Brain pericyte (primary cell): ENCODE results near the gene DPP6.

Experiments
- DNase-seq: peaks from one replicate; pipeline ENCODE4 v3.0.0-alpha.2; 2012; ENCODE audit warnings: low read depth, low spot score

Gene DPP6

DNA sequence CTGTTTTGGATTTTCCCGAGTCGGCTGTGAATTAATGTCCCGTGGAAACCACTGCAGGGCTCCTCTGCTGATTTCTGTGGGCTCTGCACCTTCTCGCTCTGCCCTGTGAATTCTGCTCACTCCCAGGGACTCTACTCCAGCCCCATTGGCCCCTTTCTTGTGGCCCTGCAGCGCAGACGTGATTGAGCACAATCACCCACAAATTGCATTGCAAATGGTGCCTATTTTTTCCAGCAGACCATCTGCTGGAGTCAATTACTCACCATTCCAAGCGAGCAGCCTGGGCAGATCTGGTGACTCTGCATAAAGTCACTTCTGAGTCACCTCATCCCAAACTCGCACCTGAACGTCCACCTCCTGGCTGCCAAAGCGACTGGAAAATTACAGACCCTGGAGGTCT lies 714.9 kb downstream of the DPP6 start:
- no peak for DNase-seq

DNA sequence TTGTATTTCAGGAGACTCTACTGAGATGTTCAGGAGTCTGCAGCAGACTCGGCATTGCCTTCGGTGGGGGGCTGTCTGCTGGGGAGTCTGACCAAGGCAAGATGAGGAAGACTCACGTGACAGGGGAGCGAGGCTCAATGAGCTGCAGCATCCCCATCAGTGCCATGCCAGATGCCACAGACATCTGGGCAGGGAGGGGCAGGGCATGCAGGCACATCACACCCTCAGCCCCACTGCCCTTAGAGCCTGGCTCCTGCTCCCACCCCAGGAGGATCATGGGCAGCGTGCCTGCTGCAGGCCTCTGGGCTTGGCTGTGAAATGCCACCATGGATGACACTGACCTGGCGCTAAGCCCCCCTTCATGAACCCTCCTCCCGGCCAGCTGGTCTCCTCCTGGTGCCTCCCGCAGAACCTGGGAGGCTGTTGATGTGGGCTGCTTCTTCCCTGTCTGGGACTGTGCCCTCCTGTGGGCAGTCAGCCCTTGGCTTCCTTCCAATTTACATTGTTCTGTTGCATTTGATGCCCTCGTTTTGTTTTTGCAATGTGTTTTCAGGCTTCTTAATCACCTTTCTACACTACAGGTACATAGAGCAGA lies 715.7 kb downstream of the DPP6 start:
- no peak for DNase-seq

DNA sequence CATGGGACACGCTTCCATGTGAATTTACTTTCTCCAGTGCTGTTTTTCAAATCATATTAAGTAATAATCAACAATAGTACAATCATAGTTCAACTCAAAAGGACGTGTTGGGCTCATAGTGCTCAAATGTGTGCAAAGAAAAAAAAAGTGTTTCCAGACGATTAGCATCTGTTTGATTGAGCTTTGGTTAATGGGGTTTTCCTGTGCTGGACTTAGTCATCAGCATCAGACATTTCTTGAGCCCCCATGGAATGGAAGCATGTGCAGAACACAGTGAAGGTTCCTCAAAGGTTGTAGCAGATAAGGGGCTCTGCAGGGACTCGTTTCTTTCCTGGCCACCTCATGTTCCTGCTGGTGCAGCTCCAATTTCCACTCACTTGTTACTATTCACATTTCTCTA lies 716.8 kb downstream of the DPP6 start:
- no peak for DNase-seq

DNA sequence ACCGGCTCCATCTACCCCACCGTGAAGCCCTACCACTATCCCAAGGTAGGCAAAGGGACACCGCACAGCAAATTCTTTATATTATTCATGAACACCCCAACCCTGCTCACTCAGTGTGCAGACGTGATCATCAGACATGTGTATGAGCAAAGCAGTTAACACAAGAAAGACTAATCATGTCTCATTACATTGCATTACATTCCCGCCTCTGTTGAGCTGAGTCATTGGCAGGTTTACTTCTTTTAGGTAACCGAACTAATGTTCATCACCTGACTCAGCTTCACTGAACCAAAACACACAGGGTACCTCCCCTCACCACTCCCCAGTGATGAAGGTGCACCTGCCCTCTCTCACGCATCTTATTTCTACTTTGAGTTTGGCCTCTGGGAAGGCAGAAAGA lies 717.3 kb downstream of the DPP6 start:
- DNase-seq: no peak

DNA sequence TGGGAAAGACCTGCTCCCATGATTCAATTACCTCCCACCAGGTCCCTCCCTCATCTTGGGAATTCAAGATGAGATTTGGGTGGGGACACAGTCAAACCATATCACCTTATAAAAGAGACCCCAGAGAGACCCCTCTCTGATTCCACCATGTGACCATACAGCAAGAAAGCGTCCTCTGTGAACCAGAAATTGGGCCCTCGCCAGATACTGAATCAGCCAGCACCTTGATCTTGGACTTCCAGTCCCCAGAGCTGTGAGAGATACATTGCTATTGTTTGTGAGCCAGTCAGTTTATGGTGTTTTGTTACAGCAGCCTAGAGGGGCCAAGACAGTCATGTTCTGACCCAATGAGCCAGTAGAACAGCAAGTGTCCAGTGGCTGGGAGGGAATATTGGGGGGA lies 718.2 kb downstream of the DPP6 start:
- DNase-seq: no peak

DNA sequence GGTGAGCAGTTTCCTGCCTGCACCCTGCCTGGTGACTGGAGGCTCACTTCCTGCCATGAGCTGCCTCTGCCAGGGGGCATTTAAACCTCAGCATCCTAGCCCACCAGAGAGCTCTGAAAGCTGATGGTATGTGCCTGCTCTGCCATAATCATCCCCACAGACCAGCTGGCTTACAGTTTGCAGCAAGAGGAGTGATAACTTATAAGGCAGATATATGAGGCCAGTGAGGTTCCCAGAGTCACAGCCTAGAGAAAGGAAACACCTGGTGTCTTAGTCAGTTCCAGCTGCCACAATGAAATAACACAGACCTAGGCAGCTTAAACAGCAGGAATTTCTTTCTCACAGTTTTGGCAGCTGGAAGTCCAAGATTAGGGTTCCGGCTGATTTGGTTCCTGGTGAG lies 718.8 kb downstream of the DPP6 start:
- DNase-seq: no peak

DNA sequence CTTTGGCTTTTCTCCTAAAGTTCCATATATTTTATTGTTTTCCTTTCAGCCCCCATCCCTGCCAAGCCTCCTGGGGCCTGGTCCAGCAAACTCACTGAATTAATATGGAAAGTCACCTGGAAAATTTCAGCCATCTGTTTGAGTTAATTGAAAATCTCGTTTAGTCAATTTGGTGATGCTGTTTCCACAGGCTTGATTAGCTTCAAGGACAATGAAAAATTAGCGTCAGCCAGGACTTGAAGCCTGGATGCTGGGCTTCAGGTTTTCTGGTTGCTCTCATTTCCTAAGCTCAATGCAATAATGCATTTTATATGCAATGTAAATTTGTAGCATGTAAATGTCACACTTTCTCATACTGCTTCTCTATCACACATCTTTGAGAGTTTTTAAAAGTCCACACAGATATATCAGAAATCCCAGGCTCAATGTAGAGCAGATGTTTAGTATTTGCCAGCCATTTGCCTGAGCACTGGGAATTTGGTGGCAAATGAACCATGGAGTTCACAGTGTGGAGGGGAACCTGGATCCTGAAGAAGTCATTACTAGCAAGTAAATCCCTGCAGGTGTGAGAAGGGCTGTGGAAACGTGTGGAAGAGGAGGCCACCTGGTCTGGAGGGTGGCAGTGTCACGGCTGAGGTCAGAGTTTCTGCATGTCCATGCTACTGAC lies 722.2 kb downstream of the DPP6 start:
- no peak for DNase-seq

DNA sequence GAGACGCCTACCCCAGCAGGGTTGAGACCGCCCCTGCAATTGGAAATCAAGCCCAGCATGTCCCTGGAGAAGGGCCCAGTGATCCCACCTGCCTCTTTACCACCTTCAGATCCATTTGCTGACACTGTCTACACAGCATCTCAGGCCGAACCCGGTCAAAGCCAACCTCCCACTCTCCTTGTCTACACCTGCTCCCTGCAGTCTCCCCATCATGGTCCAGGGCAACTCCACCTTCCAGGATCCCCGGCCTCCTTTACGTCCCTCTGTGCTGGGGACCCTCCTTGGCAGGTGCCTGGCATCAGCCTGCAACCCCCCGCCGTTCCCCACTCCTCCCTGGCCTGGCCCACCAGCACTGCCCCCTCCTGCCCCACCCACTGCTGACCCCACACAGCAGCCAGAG lies 723.5 kb downstream of the DPP6 start:
- DNase-seq: no peak

DNA sequence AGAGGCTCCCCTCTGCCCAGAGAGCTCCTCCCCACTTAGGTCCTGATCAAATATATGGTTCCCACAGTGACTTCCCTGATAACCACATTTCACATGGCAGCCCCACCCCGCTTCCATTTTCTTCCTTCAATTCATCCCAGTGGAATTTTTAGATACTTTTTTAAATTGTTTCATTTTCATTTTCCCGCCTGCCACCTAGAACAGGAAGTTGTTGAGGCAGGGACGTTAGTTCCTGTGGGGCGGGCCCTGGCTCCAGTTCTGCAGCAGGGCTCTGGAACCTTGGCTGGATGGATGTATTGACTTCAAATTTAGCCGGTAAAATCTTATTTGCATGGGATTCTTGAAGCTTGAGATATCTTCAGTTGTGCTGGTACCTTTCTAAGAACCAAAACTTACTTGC lies 724.2 kb downstream of the DPP6 start:
- no peak for DNase-seq

DNA sequence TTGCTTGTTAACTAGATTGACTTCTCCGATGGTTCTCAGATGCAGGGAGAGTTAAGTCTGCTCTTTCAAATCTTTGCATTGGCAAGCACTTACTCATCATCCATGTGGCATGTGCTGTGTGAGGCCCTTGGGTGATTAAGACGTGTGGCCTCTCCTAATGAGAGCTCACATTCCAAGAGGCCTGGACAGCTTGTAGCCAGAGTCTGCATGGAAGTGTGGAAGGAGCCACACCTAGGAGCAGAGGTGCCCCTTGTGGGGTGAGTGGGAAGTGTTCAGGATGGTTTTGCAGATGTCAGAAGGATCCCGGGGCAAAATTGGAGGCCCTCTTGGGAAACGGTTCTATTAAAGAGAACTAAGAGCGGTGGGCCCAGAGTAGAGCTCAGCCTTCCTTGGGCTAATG lies 724.8 kb downstream of the DPP6 start:
- DNase-seq: no peak

DNA sequence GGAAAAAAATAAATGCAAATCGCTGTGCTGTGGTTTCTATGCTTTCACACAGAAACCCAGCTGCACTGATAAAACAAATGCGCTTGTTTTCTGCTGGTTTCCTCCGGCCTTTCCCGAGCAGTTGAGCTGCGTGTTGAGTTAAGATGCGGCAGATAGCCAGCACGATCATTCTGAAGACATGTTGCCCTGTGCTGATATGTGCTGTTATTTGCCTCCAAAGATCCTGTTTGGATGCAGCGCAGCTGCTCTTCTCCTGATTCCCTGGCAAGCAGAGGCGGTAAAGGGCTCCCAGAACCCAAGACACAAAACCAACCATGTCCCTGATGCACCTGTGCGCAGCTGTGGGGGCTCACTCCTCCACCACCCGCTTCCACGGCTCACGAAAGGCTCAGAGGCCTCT lies 725.3 kb downstream of the DPP6 start:
- no peak for DNase-seq

DNA sequence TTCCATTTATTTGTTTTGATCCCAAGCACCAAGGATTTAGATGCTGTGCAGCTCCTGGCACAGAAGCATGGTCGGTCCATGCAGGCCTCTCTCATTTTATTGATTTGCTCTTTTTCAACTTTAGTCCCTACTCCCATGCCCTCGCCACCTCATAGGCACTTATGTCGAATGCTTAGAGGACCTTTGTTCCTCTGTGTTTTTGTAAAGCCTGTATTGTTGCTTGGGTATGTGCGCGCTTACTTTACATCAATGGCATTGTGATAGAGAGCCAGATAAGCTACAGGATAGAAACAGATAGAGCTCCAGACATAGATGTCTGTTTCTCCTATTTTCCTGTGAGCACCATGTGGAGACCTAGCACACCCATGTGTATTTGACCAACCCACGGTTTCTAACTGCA lies 725.7 kb downstream of the DPP6 start:
- DNase-seq: no peak

DNA sequence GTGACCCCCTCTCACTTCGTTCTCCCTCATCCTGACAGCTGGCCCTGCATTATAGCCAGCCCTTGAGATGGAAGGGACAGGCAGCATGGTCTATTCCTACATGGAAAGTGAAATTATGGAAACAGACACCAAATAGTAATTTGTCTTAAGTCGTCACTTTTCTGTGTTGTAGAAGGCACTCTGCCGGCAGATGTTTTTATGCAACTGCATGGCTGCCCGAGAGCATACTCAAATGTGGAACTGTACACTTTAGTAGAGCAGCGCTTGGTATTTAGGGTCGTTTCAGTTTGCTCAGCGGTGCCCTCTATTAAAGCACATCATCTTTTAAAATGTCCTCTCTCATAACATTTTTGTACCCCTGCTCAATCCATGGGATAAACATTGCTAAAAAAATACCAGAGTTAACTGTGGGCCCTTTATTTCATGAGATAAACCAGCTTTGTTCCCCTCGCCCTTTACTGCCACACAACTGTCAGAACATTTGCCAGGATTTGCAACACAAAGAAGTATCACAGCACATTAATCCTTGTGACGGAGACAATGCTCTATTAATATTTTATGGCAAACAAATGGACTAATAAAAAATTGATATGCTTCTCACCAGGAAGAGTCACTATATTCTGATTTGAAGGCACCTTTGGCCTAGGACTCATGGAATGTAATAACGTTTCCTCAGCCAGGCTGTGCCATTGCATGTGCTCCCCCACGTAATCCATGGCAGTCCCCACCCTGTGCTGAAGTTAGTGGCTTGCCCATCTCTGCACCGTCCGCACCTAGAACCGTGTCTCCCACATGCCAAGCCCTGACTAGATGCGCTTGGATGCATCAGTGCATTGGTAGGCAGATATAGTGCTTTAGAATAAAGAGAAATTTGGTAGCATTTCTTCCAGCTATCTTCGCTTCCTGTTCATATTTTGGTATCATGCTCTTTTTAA lies 729.4 kb downstream of the DPP6 start:
- DNase-seq: no peak

DNA sequence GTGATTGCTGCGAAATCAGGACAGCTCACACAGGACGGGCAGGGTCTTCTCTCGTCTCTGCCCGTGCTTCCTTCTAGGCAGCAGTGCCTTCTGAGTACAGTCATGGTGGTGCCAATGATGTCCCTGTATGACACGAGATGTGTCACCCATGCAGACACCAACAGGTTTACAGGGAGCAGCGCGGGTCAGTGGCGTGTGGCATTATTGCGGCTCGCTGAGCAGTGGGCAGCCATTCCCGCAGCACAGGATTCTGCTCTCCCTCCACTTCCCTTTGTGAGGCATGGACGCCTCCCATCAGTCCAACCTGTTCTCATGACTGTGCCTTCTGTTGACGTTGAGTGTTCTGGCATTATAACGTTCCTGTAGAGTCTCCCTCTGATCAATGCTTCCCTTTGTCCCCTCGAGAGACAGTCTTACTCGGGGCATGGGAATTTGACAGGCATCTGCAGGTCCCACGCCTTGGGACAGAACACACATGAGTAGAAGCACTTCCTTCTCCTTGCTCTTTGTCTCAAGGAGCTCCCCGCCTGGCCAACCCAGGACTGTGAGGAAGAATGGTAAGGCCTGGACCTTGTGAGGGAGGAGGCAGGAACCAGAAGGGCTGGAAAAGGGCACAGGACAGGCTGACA lies 731.2 kb downstream of the DPP6 start:
- DNase-seq: no peak

DNA sequence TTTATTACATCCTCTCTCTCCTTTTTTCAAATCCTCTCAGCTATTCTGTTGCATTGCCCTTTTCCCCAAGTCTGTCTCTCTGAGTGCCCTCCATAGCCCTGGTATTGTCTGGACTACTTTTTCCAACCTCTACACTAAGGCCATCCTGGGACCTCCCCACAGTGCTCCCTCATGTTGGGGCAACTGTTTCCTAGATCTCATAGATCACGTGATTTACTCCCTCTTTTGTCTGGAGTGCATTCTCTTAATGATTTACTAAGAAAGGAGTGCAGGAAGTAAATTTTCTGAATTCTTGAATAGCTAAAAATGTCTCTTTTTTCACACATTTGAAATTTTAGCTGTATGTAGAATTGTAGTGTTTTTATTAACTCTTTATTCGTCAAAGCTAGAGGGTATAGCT lies 733.7 kb downstream of the DPP6 start:
- DNase-seq: no peak

DNA sequence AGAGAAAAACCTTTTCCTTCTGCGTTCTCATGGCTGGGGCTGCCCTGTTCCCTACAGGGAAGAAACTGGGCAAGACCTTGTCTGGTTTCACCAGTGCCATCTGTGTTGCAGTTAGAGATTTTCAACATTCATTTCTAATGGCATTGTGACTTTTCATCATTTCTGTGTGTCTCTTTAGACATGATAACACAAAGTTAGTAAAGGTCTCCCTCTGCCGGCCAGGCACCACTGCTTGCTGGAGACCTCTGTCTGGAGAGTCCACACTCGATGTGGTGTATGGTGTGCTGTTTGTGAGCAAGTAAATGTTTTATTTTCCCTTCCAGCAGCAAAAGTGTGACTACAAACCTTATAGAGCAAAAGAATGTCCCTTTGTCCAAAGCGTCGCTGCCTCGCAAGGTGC lies 737.2 kb downstream of the DPP6 start:
- DNase-seq: no peak

DNA sequence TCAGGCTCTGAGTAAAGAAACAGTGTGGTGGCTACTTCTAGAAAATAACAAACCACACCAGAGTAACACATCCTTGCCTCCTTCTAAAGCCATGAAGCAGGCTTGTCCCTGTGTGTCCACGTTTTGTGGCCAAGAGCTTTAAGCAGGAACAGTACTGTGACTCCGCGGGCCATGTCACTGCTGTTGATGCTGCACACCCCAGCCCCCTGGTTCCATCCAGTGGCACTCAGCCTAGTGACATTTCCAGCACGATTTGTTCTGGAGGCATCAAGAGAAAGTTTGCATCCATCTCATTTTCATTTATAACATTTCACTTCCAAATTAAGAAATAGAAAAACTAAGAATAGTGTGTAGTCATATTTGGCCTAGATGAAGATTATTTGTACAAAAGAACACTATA lies 739.4 kb downstream of the DPP6 start:
- no peak for DNase-seq

DNA sequence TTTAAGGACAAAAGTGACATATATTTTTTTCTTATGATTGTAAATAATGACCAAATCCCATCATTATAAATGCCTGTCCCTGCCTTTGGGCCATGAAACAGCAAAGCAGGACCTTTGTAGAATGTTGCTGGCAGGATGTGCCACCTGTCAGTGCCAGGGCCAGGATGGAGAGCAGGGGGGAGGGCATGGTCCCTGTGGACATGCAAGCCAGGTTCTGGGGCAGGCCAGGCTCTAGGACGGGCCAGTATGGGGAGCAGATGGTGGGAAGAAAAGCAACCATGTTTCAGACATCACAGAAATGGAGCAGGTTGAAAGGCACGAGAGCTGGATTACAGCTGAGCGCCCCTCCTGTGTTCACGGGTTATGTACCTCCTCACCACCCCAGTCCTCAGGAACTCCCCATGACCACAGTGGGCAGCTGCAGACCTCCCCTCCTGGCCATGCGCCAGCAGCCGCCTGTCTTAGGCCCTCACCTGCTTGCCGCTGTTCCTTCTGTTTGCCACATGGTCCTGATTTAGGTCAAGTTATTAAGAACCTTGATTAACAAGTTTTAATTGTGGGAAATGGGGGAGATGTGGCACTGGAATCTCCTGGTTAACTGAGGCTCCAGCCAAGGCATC lies 740.3 kb downstream of the DPP6 start:
- no peak for DNase-seq

DNA sequence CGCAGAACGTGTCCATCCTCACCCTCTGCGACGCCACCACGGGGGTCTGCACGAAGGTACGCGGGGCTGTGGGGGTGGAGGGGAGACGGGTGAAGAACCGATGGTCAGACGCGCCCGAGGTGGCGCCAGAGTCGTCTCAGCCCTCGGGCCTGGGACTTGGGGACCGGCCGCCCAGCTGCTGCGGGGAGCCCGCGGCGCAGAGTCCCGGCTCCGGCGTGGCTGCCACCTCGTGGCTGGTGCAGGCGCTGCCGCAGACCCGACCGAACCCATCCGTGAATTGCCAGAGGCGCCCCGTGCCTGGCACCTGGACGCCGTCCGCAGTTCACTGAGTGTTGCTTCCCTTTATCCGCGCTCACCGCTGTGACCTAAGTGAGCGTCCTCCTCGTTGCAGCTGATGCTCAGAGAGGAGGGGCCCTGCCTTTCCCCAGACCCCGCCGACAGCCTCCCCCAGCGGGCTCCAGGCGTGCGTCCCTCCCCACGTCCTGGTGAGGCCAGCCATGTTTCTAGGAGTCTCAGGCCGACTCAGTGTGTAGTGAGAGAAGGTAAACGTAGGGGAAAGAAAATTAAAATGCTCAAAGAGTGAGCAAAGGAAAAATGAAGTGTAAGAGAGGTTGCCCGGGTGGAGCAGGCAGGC lies 742.1 kb downstream of the DPP6 start:
- DNase-seq: no peak

DNA sequence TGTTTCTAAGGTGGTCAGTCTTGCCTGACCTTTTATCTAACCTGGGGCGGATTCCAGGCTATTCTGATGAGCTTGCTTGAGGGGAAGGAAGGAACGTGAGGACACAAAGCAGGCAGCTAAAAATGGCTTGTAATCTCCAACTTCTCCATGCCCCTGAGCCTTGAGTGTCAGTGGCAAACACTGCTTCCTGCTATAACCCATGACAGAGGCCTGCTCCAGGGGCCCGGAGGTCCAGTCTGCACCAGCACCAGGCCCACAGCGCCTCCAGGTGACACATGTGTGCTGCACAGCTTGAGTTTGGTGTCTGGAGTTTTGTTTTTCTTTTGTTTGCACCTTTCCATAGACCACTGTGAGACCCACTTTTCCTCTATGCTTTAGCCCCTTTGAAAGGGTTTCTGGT lies 742.8 kb downstream of the DPP6 start:
- no peak for DNase-seq

DNA sequence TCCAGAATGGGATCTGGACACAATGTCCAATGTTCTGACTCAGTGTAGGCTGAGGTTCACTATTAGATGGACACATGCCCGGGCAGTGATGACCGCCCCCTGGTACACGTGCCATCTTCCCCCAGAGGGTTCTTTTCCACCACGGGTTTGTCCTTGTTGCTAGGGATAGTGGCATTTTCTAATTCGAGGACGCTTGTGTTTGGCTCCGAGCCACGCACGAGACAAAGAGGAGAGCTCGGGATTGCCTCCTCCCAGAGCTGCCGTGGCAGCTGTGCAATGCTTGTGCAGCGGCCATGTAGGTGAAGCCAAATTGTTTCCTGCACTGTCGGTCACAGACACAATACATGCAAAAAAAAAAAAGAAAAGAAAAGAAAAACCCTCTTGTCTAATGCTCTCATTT lies 743.2 kb downstream of the DPP6 start:
- DNase-seq: no peak

DNA sequence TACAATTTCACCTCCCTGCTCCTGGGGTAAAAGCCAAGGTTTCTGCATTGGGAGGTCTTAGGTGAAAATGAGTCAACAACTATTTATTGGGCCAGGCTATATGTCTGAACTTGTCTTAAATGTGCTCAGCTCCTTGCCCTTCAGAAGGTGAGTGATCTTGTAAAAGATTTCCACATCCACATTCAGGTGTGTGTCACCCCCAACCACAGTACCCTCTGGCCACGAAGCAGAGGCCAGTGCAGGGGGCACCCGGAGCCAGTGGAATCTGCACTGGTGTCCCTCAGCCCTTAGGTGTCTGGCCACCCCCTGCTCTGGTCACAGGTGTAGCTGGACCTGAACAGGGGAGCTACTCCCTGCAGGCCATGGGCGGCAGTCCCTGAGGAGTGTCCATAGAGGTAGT lies 752.3 kb downstream of the DPP6 start:
- no peak for DNase-seq
